Tibial nerve (tissue), 4 donors: ENCODE results near the gene NOL4L.

Experiments used
- EP300 ChIP-seq, 2 donors: sonication (generic); formaldehyde crosslinking; IDR thresholded peaks; one replicate each; pipeline ENCODE4 v1.6.1; 2017; ENCODE audit warnings: antibody characterized with exemption in 2 of 2, mild to moderate bottlenecking in 1 of 2
- TF ChIP-seq, protein P1 (sequence below), 5 experiments: fragments of 200-600 bp in 3 of 5; fragments of 450-650 bp in 2 of 5; sonication (generic) in 3 of 5; IDR thresholded peaks; one replicate each; pipeline ENCODE4 v1.5.1; 2016 to 2019; ENCODE audit warnings: antibody characterized with exemption in 5 of 5, mild to moderate bottlenecking in 3 of 5, moderate library complexity in 2 of 5

GRCh38 chr20:32466739-32467505 is 118.2 kb downstream of the NOL4L start:
- TF ChIP-seq, protein P1, sequence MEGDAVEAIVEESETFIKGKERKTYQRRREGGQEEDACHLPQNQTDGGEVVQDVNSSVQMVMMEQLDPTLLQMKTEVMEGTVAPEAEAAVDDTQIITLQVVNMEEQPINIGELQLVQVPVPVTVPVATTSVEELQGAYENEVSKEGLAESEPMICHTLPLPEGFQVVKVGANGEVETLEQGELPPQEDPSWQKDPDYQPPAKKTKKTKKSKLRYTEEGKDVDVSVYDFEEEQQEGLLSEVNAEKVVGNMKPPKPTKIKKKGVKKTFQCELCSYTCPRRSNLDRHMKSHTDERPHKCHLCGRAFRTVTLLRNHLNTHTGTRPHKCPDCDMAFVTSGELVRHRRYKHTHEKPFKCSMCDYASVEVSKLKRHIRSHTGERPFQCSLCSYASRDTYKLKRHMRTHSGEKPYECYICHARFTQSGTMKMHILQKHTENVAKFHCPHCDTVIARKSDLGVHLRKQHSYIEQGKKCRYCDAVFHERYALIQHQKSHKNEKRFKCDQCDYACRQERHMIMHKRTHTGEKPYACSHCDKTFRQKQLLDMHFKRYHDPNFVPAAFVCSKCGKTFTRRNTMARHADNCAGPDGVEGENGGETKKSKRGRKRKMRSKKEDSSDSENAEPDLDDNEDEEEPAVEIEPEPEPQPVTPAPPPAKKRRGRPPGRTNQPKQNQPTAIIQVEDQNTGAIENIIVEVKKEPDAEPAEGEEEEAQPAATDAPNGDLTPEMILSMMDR (IDR thresholded peaks at IDR 0.05) = no peak
- TF ChIP-seq EP300 (IDR thresholded peaks at IDR 0.05) = no peak
